ENCODE data around the gene ITPR1. TPM values are rescaled to one million over a fixed set of nuclear protein-coding genes. Genes with fewer than 3 reads are reported as not detected.

Gene ITPR1
- total RNA-seq, 2 donors from 2014 or later, result 254 to 283 TPM

DNA sequence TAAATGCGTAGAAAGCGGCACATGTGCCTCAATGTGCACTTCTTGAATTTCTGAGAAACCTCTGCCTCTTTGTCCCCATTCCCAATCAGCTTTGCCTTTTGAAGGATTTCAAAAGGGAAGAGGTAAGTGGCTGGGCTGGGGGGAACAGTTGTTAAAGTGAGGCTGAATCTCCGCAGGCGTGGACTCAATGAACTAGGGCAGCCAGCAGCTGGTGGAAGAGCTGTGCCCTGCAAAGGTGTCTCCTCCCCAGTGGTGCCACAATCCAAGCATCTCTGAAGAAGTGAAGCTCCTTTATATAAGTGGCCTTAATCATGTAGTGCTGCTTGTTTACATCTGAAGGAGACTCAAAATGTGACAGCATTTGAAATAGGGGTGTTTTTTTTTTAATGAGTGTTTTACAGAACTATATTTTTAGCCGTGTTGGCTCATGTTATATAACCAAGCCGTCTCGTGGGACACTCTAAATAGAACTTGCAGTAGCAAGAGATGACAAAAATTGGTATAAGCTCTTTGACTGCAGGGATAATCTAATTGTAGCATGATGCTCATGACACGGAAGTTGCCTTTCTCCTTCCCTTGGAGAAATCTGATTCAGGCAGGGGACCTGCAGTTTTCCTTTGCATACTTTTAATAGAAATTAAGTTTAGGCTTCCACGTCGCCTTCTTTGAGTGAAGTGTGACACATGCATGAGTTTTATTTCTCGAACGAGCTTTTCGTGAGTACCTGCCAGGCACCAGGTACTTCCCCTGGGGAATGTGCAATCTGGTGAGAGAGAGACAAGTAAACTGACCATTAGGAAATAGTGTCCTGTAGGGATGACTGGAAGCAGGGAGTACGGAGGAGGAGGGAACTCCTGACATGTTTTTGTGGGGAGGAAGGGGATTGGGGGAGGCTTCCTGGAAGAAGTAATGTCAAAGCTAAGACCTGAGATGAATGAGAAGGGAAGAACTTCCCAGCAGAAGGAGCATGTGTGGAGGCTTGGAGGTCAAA lies 306.4 kb downstream of the ITPR1 start:
- H3K4me3 ChIP-seq, result no peak overlapping the region
- no peak overlapping the region for H3K27ac ChIP-seq
- H3K4me1 ChIP-seq (ENCODE audit: control insufficient read depth in 1 of 2, low read depth in 2 of 2), result peaks cover 0 to 13% of the 10 kb centered on the region in 2 donors
- ATAC-seq (ENCODE audit: insufficient number of reproducible peaks, low FRiP score, low read depth), result no peak
- no peak for DNase-seq (ENCODE audit: low spot score)
- no peaks in the 10 kb centered on the region for H3K27me3 ChIP-seq (replicated peaks; ENCODE audit: insufficient read depth)
- H3K36me3 ChIP-seq, result peaks cover 43% of the 10 kb centered on the region
- TF ChIP-seq, protein P1, sequence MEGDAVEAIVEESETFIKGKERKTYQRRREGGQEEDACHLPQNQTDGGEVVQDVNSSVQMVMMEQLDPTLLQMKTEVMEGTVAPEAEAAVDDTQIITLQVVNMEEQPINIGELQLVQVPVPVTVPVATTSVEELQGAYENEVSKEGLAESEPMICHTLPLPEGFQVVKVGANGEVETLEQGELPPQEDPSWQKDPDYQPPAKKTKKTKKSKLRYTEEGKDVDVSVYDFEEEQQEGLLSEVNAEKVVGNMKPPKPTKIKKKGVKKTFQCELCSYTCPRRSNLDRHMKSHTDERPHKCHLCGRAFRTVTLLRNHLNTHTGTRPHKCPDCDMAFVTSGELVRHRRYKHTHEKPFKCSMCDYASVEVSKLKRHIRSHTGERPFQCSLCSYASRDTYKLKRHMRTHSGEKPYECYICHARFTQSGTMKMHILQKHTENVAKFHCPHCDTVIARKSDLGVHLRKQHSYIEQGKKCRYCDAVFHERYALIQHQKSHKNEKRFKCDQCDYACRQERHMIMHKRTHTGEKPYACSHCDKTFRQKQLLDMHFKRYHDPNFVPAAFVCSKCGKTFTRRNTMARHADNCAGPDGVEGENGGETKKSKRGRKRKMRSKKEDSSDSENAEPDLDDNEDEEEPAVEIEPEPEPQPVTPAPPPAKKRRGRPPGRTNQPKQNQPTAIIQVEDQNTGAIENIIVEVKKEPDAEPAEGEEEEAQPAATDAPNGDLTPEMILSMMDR (IDR thresholded peaks at IDR 0.05), result no peak
- no peaks in the 10 kb centered on the region for H3K9me3 ChIP-seq

DNA sequence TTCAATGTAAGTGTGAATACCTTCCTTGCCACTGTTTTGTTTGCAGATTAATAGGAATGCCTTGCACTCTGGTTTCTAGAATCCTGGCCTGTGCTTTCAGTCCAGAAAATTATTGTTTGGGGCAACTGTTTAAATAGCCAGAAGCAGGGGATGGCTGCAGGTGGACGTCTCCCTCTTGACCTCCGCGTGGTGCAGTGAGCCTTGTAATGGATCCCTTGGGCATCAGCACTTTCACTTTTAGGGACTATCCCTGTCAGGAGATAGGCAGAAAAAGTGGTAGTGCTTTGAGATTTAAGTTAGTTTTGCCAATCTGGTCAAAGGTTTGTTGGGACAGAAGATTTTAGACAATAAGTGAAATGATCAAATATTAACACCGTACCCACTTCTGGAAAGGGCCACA lies 307.4 kb downstream of the ITPR1 start:
- ATAC-seq (ENCODE audit: insufficient number of reproducible peaks, low FRiP score, low read depth), result no peak
- TF ChIP-seq, protein P1 (IDR thresholded peaks at IDR 0.05), result no peak
- peaks cover 0 to 13% of the 10 kb centered on the region in 2 donors for H3K4me1 ChIP-seq (ENCODE audit: control insufficient read depth in 1 of 2, low read depth in 2 of 2)
- peaks cover 40% of the 10 kb centered on the region for H3K36me3 ChIP-seq
- DNase-seq (ENCODE audit: low spot score), result no peak
- H3K27ac ChIP-seq, result no peak overlapping the region
- no peaks in the 10 kb centered on the region for H3K27me3 ChIP-seq (replicated peaks; ENCODE audit: insufficient read depth)
- H3K4me3 ChIP-seq, result no peak overlapping the region
- H3K9me3 ChIP-seq, result no peaks in the 10 kb centered on the region

DNA sequence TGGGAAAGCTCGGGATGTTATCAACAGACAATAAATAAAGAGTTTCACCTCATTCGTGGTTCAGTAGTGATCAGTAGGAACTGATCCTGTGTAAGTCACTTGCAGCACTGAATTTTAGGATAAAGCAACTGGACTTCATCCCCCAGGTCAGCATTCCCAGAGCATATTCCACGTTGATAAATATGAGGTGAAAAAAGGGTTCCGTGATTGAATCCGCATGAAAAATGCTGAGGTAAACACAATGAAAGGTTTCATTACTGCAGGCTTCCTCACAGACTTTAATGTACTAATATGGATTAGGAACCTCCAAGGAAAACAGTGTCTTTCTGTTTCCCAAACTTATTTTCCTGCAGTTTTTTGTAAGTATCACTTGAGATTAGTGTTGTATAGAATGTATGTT lies 308.7 kb downstream of the ITPR1 start:
- H3K27me3 ChIP-seq (replicated peaks; ENCODE audit: insufficient read depth), result no peaks in the 10 kb centered on the region
- peaks cover 3 to 19% of the 10 kb centered on the region in 2 donors for H3K4me1 ChIP-seq (ENCODE audit: control insufficient read depth in 1 of 2, low read depth in 2 of 2)
- TF ChIP-seq, protein P1 (IDR thresholded peaks at IDR 0.05), result no peak
- no peak overlapping the region for H3K4me3 ChIP-seq
- H3K36me3 ChIP-seq, result peaks cover 28% of the 10 kb centered on the region
- no peak for DNase-seq (ENCODE audit: low spot score)
- ATAC-seq (ENCODE audit: insufficient number of reproducible peaks, low FRiP score, low read depth), result no peak
- H3K27ac ChIP-seq, result no peak overlapping the region
- no peaks in the 10 kb centered on the region for H3K9me3 ChIP-seq

DNA sequence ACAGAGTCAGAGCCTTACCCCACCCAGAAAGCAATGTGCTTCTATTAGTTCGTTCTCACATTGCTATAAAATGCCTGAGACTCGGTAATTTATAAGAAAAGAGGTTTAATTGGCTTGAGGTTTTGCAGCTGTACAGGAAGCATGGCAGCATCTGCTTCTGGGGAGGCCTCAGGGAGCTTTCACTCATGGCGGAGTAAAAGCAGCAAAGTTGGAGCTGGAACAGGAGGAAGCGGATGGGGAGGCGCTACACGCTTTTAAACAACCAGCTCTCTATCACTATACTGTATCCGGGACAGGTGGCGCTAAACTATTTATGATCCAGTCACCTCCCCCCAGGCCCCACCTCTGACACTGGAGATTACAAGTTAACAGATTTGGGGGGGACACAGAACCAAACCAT lies 309.8 kb downstream of the ITPR1 start:
- DNase-seq (ENCODE audit: low spot score) (no peak), ATAC-seq (ENCODE audit: insufficient number of reproducible peaks, low FRiP score, low read depth) (no peak)
- H3K27me3 ChIP-seq (replicated peaks; ENCODE audit: insufficient read depth), result no peaks in the 10 kb centered on the region
- no peaks in the 10 kb centered on the region for H3K9me3 ChIP-seq
- H3K27ac ChIP-seq, result no peak overlapping the region
- H3K36me3 ChIP-seq, result peaks cover 25% of the 10 kb centered on the region
- H3K4me1 ChIP-seq (ENCODE audit: control insufficient read depth in 1 of 2, low read depth in 2 of 2), result peaks cover 10 to 29% of the 10 kb centered on the region in 2 donors
- H3K4me3 ChIP-seq, result no peak overlapping the region
- TF ChIP-seq, protein P1 (IDR thresholded peaks at IDR 0.05), result no peak

DNA sequence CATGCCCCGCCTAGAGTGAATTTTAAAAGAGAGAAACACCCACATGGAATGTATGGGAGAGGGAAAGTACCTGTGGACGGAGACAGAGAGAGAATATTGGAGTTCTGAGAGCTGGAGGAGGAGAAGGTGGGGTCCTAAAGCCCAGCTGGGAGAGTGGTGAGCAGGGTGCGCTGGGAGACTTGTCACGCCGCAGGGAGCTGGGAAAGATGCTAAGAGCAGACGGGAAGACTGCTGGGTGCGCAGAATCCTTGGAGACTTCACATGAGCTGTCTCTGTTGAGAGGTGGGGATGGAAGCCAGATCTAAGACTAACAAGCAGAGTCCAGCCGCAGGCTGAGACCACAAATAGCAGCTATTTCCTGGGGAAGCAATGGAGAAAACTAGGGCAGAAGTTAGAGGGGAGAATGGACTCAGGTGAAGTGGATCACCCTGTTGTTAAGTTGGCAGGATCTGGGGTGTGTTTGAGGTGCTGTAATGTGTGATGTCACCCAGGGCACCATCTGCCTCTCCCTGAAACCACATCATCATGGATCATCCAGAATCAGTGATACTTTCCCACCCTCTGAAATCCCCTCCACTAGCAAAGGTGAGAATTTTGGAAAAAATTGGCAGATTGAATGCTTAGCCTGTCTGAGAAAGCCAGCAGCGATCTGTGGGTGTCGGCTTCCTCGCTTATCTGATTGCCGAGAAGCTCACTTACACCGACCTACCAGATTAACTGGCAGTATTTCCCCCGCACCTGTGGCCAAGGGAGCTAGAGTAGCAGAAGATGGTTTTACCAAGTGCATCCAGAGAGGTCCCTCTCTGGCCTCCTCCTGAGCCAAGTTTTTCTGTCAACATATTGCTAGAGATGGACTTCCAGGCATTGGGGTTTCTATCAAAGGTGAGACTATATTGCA lies 311.3 kb downstream of the ITPR1 start:
- DNase-seq (ENCODE audit: low spot score) (no peak), ATAC-seq (ENCODE audit: insufficient number of reproducible peaks, low FRiP score, low read depth) (no peak)
- TF ChIP-seq, protein P1 (IDR thresholded peaks at IDR 0.05), result no peak
- Histone ChIP-seq H3K36me3 (peaks cover 21% of the 10 kb centered on the region), H3K27me3 (replicated peaks; ENCODE audit: insufficient read depth) (no peaks in the 10 kb centered on the region), H3K4me1 (ENCODE audit: control insufficient read depth in 1 of 2, low read depth in 2 of 2) (peaks cover 10 to 24% of the 10 kb centered on the region in 2 donors), H3K4me3 (no peak overlapping the region), H3K27ac (no peak overlapping the region), H3K9me3 (no peaks in the 10 kb centered on the region)

All from thoracic aorta (tissue), 2 donors.